Inferior parietal cortex (tissue), 1 donor: Measurements from ENCODE around the gene IGSF23.
"Not testable (repeated sequence)": the region's sequence is repeated elsewhere in the genome, so short reads cannot be mapped to it uniquely, and the experiment has no call there.

ENCODE experiments used
- DNase-seq: peaks from one replicate; pipeline ENCODE4 v3.0.0-alpha.2; 2016; ENCODE audit errors: extremely low spot score

The IGSF23 gene

GRCh38 chr19:44587963-44588770, 25.2 kb upstream of the IGSF23 start:
- no peak for DNase-seq

- DNase-seq: no peak
Observed at GRCh38 chr19:44588771-44589112, 24.6 kb upstream of the IGSF23 start.

GRCh38 chr19:44590245-44591059, 22.9 kb upstream of the IGSF23 start:
- DNase-seq: no peak

GRCh38 chr19:44591340-44591993, 21.9 kb upstream of the IGSF23 start:
- not testable (repeated sequence) for DNase-seq

GRCh38 chr19:44592451-44592890, 20.9 kb upstream of the IGSF23 start:
- no peak for DNase-seq

GRCh38 chr19:44593294-44593693, 20.1 kb upstream of the IGSF23 start:
- DNase-seq: no peak

- DNase-seq: not testable (repeated sequence)
Observed at GRCh38 chr19:44593866-44594266, 19.5 kb upstream of the IGSF23 start.

GRCh38 chr19:44596428-44597130, 16.8 kb upstream of the IGSF23 start:
- no peak for DNase-seq

GRCh38 chr19:44597131-44597491, 16.3 kb upstream of the IGSF23 start:
- DNase-seq: no peak

GRCh38 chr19:44598355-44598754, 15.0 kb upstream of the IGSF23 start:
- DNase-seq: no peak

GRCh38 chr19:44598880-44599279, 14.5 kb upstream of the IGSF23 start:
- no peak for DNase-seq

GRCh38 chr19:44600466-44600865, 12.9 kb upstream of the IGSF23 start:
- no peak for DNase-seq

GRCh38 chr19:44602081-44602480, 11.3 kb upstream of the IGSF23 start:
- DNase-seq: no peak

GRCh38 chr19:44603201-44603945, 10.0 kb upstream of the IGSF23 start:
- DNase-seq: no peak

GRCh38 chr19:44604241-44604640, 9.1 kb upstream of the IGSF23 start:
- DNase-seq: no peak

GRCh38 chr19:44605547-44605946, 7.8 kb upstream of the IGSF23 start:
- no peak for DNase-seq

GRCh38 chr19:44607049-44607448, 6.3 kb upstream of the IGSF23 start:
- DNase-seq: no peak

- no peak for DNase-seq
Observed at GRCh38 chr19:44607917-44608316, 5.4 kb upstream of the IGSF23 start.

GRCh38 chr19:44608391-44608821, 5.0 kb upstream of the IGSF23 start:
- DNase-seq: peak; percentile 63

- DNase-seq: no peak
Observed at GRCh38 chr19:44609219-44609618, 4.1 kb upstream of the IGSF23 start.

- not testable (repeated sequence) for DNase-seq
Observed at GRCh38 chr19:44610497-44610896, 2.9 kb upstream of the IGSF23 start.
